NT2/D1 (cell line): Measurements from ENCODE around the gene PDILT.

Source experiments
- YY1 ChIP-seq: IDR thresholded peaks from 2 replicates; pipeline ENCODE4 v1.6.1; 2011; ENCODE audit not compliant: insufficient read length, insufficient read depth
- ZNF274 ChIP-seq: IDR thresholded peaks from 2 replicates; pipeline ENCODE4 v1.6.1; 2011; ENCODE audit warnings: mild to moderate bottlenecking, low read depth, low read length

GRCh38 chr16:20326321-20326720 is 78.2 kb downstream of the PDILT start:
- TF ChIP-seq ZNF274: no peak
- TF ChIP-seq YY1: no peak
